MV-4-11 (cell line): Measurements from ENCODE around the gene COL5A3.
"Not testable (repeated sequence)": the region's sequence is repeated elsewhere in the genome, so short reads cannot be mapped to it uniquely, and the experiment has no call there.

ENCODE experiments used
- DNase-seq: peaks from one replicate; lab custom pipeline; 2025; lab: John Stamatoyannopoulos, UW

The COL5A3 gene

GRCh38 chr19:9936326-9937000 is 73.8 kb downstream of the COL5A3 start, which contains the start of gene OLFM2:
OLFM2 (minus strand) TSS chr19:9936515; CDS start chr19:9936366, 149 bp downstream.
- DNase-seq = no peak

- DNase-seq = no peak
These were observed 74.6 kb downstream of the COL5A3 start for GRCh38 chr19:9935506-9936325.

- DNase-seq = peak; percentile 60
These were observed 76.0 kb downstream of the COL5A3 start for GRCh38 chr19:9934132-9934950.

- no peak for DNase-seq
These were observed 77.5 kb downstream of the COL5A3 start for GRCh38 chr19:9932835-9933234.

GRCh38 chr19:9931629-9932028 is 78.7 kb downstream of the COL5A3 start:
- DNase-seq = no peak

- no peak for DNase-seq
These were observed 86.9 kb downstream of the COL5A3 start for GRCh38 chr19:9923440-9923839.

GRCh38 chr19:9922782-9923379 is 87.4 kb downstream of the COL5A3 start:
- DNase-seq = not testable (repeated sequence)

- DNase-seq = peak; percentile 62
These were observed 93.0 kb downstream of the COL5A3 start for GRCh38 chr19:9917321-9917720.

- DNase-seq = peak; percentile 23
These were observed 93.6 kb downstream of the COL5A3 start for GRCh38 chr19:9916719-9917118.

GRCh38 chr19:9914315-9915207 is 95.7 kb downstream of the COL5A3 start:
- DNase-seq = peak; percentile 82

GRCh38 chr19:9914001-9914314 is 96.3 kb downstream of the COL5A3 start:
- no peak for DNase-seq

- DNase-seq = no peak
These were observed 96.9 kb downstream of the COL5A3 start for GRCh38 chr19:9913237-9914000.

- no peak for DNase-seq
These were observed 97.6 kb downstream of the COL5A3 start for GRCh38 chr19:9912551-9913236.

- no peak for DNase-seq
These were observed 98.6 kb downstream of the COL5A3 start for GRCh38 chr19:9911524-9912185.

- DNase-seq = no peak
These were observed 99.7 kb downstream of the COL5A3 start for GRCh38 chr19:9910625-9911024.
